Lower leg skin (tissue), 3 donors: ENCODE data around the gene CDCA4.

Experiments used
- POLR2A ChIP-seq, 2 donors: fragments of 450-650 bp; IDR thresholded peaks; one replicate each; pipeline ENCODE4 v1.6.1; 2016 to 2017; ENCODE audit warnings: antibody characterized with exemption in 2 of 2, mild to moderate bottlenecking in 1 of 2, moderate library complexity in 1 of 2
- TF ChIP-seq, protein P1 (sequence below), 3 donors: fragments of 450-650 bp; IDR thresholded peaks; one replicate each; pipeline ENCODE4 v1.5.1; 2016; ENCODE audit warnings: antibody characterized with exemption in 3 of 3, mild to moderate bottlenecking in 3 of 3, moderate library complexity in 2 of 3

DNA sequence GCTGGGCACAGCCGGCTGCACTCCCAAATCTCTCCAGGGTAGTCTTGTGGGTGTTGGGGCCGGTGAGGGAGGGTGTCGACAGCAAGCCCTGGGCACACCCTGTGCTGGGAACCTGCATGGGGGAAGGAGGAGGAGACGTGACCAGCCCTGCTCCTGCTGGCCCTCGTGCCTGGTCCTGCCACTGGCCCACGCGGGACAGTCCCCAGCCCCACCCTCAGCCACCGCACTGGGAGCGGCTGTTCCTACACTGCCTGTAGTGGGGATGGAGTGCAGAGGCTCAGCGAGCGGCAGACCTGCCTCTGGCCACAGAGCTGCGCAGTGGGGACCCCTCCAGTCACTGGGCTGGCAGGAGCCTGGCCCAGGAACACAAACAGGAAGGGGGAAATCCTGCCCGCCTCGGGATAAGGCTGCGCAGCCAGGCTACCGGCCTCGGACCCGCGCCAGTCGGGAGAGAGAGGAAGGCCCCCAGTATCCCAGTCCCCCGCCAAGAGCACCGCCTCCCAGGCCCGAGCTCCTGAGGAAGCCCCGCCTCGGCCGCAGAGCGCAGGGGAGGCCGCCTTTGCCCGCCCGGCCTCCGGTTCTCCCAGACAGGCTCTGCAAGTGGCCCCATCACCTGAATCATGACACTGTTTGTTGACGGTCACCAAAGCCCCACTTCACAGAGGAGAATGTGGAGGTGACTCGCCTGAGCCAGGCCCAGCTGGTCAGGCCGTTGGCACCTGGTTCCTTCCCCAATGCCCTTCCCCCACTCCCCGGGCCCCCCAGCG is 53.3 kb downstream of the CDCA4 start:
- TF ChIP-seq, protein P1, sequence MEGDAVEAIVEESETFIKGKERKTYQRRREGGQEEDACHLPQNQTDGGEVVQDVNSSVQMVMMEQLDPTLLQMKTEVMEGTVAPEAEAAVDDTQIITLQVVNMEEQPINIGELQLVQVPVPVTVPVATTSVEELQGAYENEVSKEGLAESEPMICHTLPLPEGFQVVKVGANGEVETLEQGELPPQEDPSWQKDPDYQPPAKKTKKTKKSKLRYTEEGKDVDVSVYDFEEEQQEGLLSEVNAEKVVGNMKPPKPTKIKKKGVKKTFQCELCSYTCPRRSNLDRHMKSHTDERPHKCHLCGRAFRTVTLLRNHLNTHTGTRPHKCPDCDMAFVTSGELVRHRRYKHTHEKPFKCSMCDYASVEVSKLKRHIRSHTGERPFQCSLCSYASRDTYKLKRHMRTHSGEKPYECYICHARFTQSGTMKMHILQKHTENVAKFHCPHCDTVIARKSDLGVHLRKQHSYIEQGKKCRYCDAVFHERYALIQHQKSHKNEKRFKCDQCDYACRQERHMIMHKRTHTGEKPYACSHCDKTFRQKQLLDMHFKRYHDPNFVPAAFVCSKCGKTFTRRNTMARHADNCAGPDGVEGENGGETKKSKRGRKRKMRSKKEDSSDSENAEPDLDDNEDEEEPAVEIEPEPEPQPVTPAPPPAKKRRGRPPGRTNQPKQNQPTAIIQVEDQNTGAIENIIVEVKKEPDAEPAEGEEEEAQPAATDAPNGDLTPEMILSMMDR (IDR thresholded peaks at IDR 0.05) = no peak
- no peak for TF ChIP-seq POLR2A (IDR thresholded peaks at IDR 0.05)
